PC-3 (cell line): Measurements from ENCODE around the gene AUTS2. TPM values are rescaled to one million over a fixed set of nuclear protein-coding genes. Genes with fewer than 3 reads are reported as not detected.

ENCODE experiments used
- ATAC-seq: fragments of 200-7000 bp; cut with Tn5 transposase; 2 replicates; pipeline ENCODE4 v1.9.1; 2020; ENCODE audit warnings: mild to moderate bottlenecking, moderate library complexity
- BruUV-seq: library from RNA; stranded (reverse); fragments of 400-500 nt; replicated peaks from 2 replicates; lab custom pipeline; 2021; lab: Mats Ljungman, UMichigan
- CTCF ChIA-PET: fragments of 300-600 bp; sonication (Branson Sonifier 250); formaldehyde crosslinking; loops from one replicate; lab custom pipeline; 2022; ENCODE audit warnings: antibody characterized with exemption; lab: Charles Lee
- POLR2A ChIA-PET: fragments of 300-600 bp; sonication (Branson Sonifier 250); formaldehyde crosslinking; loops from one replicate; lab custom pipeline; 2022; ENCODE audit warnings: antibody characterized with exemption; ENCODE audit not compliant: unreplicated experiment; lab: Charles Lee
- DNase-seq: peaks from one replicate; pipeline ENCODE4 v3.0.0-alpha.2; 2015
- H2AFZ ChIP-seq: fragments of 300-600 bp; sonication (generic); 2 replicates; pipeline ENCODE4 v1.6.0; 2016; ENCODE audit warnings: antibody characterized with exemption, low read length
- H3F3A ChIP-seq: fragments of 300-600 bp; sonication (generic); one replicate; pipeline ENCODE4 v1.6.0; 2017; ENCODE audit warnings: antibody characterized with exemption, low read length, control low read depth, mild to moderate bottlenecking; ENCODE audit not compliant: unreplicated experiment
- H3K27ac ChIP-seq: fragments of 300-600 bp; sonication (generic); 2 replicates; pipeline ENCODE4 v1.5.1; 2016; ENCODE audit warnings: mild to moderate bottlenecking, low read length
- H3K27me3 ChIP-seq: fragments of 300-600 bp; sonication (generic); 2 replicates; pipeline ENCODE4 v1.6.1; 2016; ENCODE audit warnings: low read length, mixed read lengths
- H3K36me3 ChIP-seq: fragments of 300-600 bp; sonication (generic); 2 replicates; pipeline ENCODE4 v1.6.1; 2016; ENCODE audit warnings: low read depth, mixed run types, low read length, mixed read lengths
- H3K4me1 ChIP-seq: fragments of 300-600 bp; sonication (generic); 2 replicates; pipeline ENCODE4 v1.5.1; 2016; ENCODE audit warnings: low read length; ENCODE audit not compliant: insufficient read depth
- H3K4me2 ChIP-seq: fragments of 300-600 bp; sonication (generic); 2 replicates; pipeline ENCODE4 v1.6.0; 2016; ENCODE audit warnings: low read length
- H3K4me3 ChIP-seq: fragments of 300-600 bp; sonication (generic); 2 replicates; pipeline ENCODE4 v1.5.1; 2016; ENCODE audit warnings: mild to moderate bottlenecking, low read length, mixed read lengths
- H3K79me2 ChIP-seq: fragments of 300-600 bp; sonication (generic); 2 replicates; pipeline ENCODE4 v1.6.1; 2017; ENCODE audit warnings: low read length, mixed read lengths
- H3K9ac ChIP-seq: fragments of 300-600 bp; sonication (generic); 2 replicates; pipeline ENCODE4 v1.6.0; 2016; ENCODE audit warnings: mild to moderate bottlenecking, low read length
- H3K9me2 ChIP-seq: fragments of 300-600 bp; sonication (generic); replicated peaks from 2 replicates; pipeline ENCODE4 v1.6.1; 2016; ENCODE audit warnings: mixed run types, low read length, mixed read lengths
- H3K9me3 ChIP-seq: fragments of 300-600 bp; sonication (generic); 2 replicates; pipeline ENCODE4 v1.6.1; 2016; ENCODE audit warnings: low read length, mixed read lengths
- H4K20me1 ChIP-seq: fragments of 300-600 bp; sonication (generic); 2 replicates; pipeline ENCODE4 v1.6.1; 2016; ENCODE audit warnings: low read length, mixed read lengths
- CTCF ChIP-seq: fragments of 300-600 bp; sonication (generic); conservative IDR thresholded peaks from 2 replicates; pipeline ENCODE4 v1.5.1; 2017; ENCODE audit warnings: antibody characterized with exemption, low read depth, mild to moderate bottlenecking, low read length
- EZH2 ChIP-seq: fragments of 300-600 bp; sonication (generic); IDR thresholded peaks from one replicate; pipeline ENCODE4 v1.6.1; 2017; ENCODE audit warnings: antibody characterized with exemption, mild to moderate bottlenecking, low read length; ENCODE audit not compliant: unreplicated experiment
- EZH2phosphoT487 ChIP-seq: fragments of 300-600 bp; sonication (generic); IDR thresholded peaks from 2 replicates; pipeline ENCODE4 v1.6.1; 2018; ENCODE audit warnings: mild to moderate bottlenecking, antibody characterized with exemption, low read length, borderline replicate concordance
- intact Hi-C: fragments of 100-400 bp; cut with micrococcal nuclease; formaldehyde crosslinking; loops from 2 replicates; pipeline ENCODE4 v1.9.0; 2023
- total RNA-seq: library from RNA; depleted of rRNA; stranded (reverse); fragments of >200 nt; gene quantifications from 2 replicates; pipeline ENCODE4 v1.2.3, GENCODE V29; 2014

Gene AUTS2
- total RNA-seq, 1 experiment from 2014 or later, result not detected

- Histone ChIP-seq H3K4me2 (no peak overlapping the region), H3K79me2 (no peaks in the 10 kb centered on the region), H3F3A (no peaks in the 10 kb centered on the region), H3K27me3 (no peaks in the 10 kb centered on the region), H3K9me2 (no peaks in the 10 kb centered on the region), H3K9me3 (peaks cover 6% of the 10 kb centered on the region; the same call in 1 of the 2 replicates), H4K20me1 (no peaks in the 10 kb centered on the region), H3K4me3 (no peak overlapping the region), H3K27ac (no peak overlapping the region), H3K36me3 (no peaks in the 10 kb centered on the region), H3K9ac (no peak overlapping the region), H3K4me1 (no peaks in the 10 kb centered on the region), H2AFZ (no peak overlapping the region)
- ATAC-seq (no peak), DNase-seq (no peak)
- POLR2A ChIA-PET, result no interaction called here
- no peak for TF ChIP-seq CTCF
- no peak for TF ChIP-seq EZH2phosphoT487
- TF ChIP-seq EZH2, result no peak
- BruUV-seq, result no TSS peak
- intact Hi-C loops, result no loop called here
- CTCF ChIA-PET, result no interaction called here
These were observed 429.6 kb downstream of the AUTS2 start for GRCh38 chr7:70027867-70028266.

GRCh38 chr7:70028620-70029019 is 430.3 kb downstream of the AUTS2 start:
- no peaks in the 10 kb centered on the region for H4K20me1 ChIP-seq
- H3K9me2 ChIP-seq, result no peaks in the 10 kb centered on the region
- H3K79me2 ChIP-seq, result no peaks in the 10 kb centered on the region
- H3K36me3 ChIP-seq, result no peaks in the 10 kb centered on the region
- intact Hi-C loops, result no loop called here
- no peak overlapping the region for H3K27ac ChIP-seq
- H3K4me2 ChIP-seq, result no peak overlapping the region
- DNase-seq, result no peak
- no peaks in the 10 kb centered on the region for H3K4me1 ChIP-seq
- no peak for ATAC-seq
- POLR2A ChIA-PET, result no interaction called here
- H3K9ac ChIP-seq, result no peak overlapping the region
- no peaks in the 10 kb centered on the region for H3K27me3 ChIP-seq
- no peak overlapping the region for H3K4me3 ChIP-seq
- TF ChIP-seq EZH2phosphoT487 (no peak), CTCF (no peak), EZH2 (no peak)
- CTCF ChIA-PET, result no interaction called here
- BruUV-seq, result no TSS peak
- no peaks in the 10 kb centered on the region for H3F3A ChIP-seq
- H3K9me3 ChIP-seq, result peaks cover 6% of the 10 kb centered on the region; the same call in 1 of the 2 replicates
- H2AFZ ChIP-seq, result no peak overlapping the region

- DNase-seq, result no peak
- intact Hi-C loops, result no loop called here
- H3K79me2 ChIP-seq, result no peaks in the 10 kb centered on the region
- H3K9me2 ChIP-seq, result no peaks in the 10 kb centered on the region
- H3K9me3 ChIP-seq, result peaks cover 6% of the 10 kb centered on the region; the same call in 1 of the 2 replicates
- no peaks in the 10 kb centered on the region for H4K20me1 ChIP-seq
- no peak overlapping the region for H3K4me2 ChIP-seq
- no peaks in the 10 kb centered on the region for H3K27me3 ChIP-seq
- TF ChIP-seq CTCF (no peak), EZH2phosphoT487 (no peak), EZH2 (no peak)
- BruUV-seq, result no TSS peak
- no peak overlapping the region for H3K27ac ChIP-seq
- no peaks in the 10 kb centered on the region for H3K4me1 ChIP-seq
- no peak overlapping the region for H2AFZ ChIP-seq
- ChIA-PET CTCF (no interaction called here), POLR2A (no interaction called here)
- no peaks in the 10 kb centered on the region for H3F3A ChIP-seq
- ATAC-seq, result no peak
- no peak overlapping the region for H3K9ac ChIP-seq
- no peak overlapping the region for H3K4me3 ChIP-seq
- no peaks in the 10 kb centered on the region for H3K36me3 ChIP-seq
These were observed 431.7 kb downstream of the AUTS2 start for GRCh38 chr7:70029993-70030392.
